Transverse colon (tissue), 4 donors: Measurements from ENCODE around the gene GPC5. TPM values are rescaled to one million over a fixed set of nuclear protein-coding genes. Genes with fewer than 3 reads are reported as not detected.
"Not testable (repeated sequence)": the region's sequence is repeated elsewhere in the genome, so short reads cannot be mapped to it uniquely, and the experiment has no call there.

Source experiments
- DNase-seq: peaks from one replicate; pipeline ENCODE4 v3.0.0-alpha.2; 2019
- H3K27ac ChIP-seq, 4 donors: fragments of 200-600 bp; sonication (generic); 2 replicates each; pipeline ENCODE4 v1.5.1; 2016 to 2018; ENCODE audit warnings: inconsistent platforms in 4 of 4
- H3K27me3 ChIP-seq: fragments of 200-600 bp; sonication (generic); 2 replicates; pipeline ENCODE4 v1.5.1; 2017; ENCODE audit warnings: inconsistent platforms
- H3K36me3 ChIP-seq, 4 donors: fragments of 200-600 bp; sonication (generic); 2 replicates each; pipeline ENCODE4 v1.5.1; 2017 to 2019; ENCODE audit warnings: inconsistent platforms in 4 of 4
- H3K4me1 ChIP-seq, 4 donors: fragments of 200-600 bp; sonication (generic); 2 replicates each; pipeline ENCODE4 v1.5.1; 2017 to 2020; ENCODE audit warnings: inconsistent platforms in 4 of 4
- H3K4me3 ChIP-seq, 4 donors: fragments of 200-600 bp; sonication (generic); 1 replicate in 1 of 4; 2 replicates in 3 of 4; pipeline versions ENCODE4 v1.5.1 to v1.6.1; 2017 to 2019; ENCODE audit warnings: inconsistent platforms in 4 of 4
- H3K9me3 ChIP-seq, 2 donors: fragments of 200-600 bp; sonication (generic); 2 replicates each; pipeline ENCODE4 v1.5.1; 2017 to 2019; ENCODE audit warnings: inconsistent platforms in 2 of 2
- CTCF ChIP-seq, 5 experiments: fragments of 200-600 bp in 3 of 5; fragments of 450-650 bp in 2 of 5; sonication (generic) in 3 of 5; IDR thresholded peaks; 1 replicate in 2 of 5; 2 replicates in 3 of 5; pipeline ENCODE4 v1.5.1; 2016 to 2017; ENCODE audit warnings: antibody characterized with exemption in 5 of 5, inconsistent platforms in 3 of 5, mild to moderate bottlenecking in 2 of 5, moderate library complexity in 1 of 5
- EP300 ChIP-seq: sonication (generic); formaldehyde crosslinking; IDR thresholded peaks from one replicate; pipeline ENCODE4 v1.6.1; 2017; ENCODE audit warnings: antibody characterized with exemption, low read depth
- POLR2A ChIP-seq: fragments of 450-650 bp; IDR thresholded peaks from one replicate; pipeline ENCODE4 v1.6.1; 2016; ENCODE audit warnings: antibody characterized with exemption, mild to moderate bottlenecking, moderate library complexity
- POLR2AphosphoS5 ChIP-seq, 3 donors: sonication (generic); formaldehyde crosslinking; IDR thresholded peaks; one replicate each; pipeline ENCODE4 v1.6.1; 2016; ENCODE audit warnings: antibody characterized with exemption in 3 of 3
- WGBS, 2 donors: methylation state at CpG; one replicate each; pipeline ENCODE4 v1.1.5; 2018; ENCODE audit warnings: low coverage in 1 of 2; 5-methylcytosine and 5-hydroxymethylcytosine counted together
- in situ Hi-C, 4 donors: fragments of 200-750 bp; cut with MboI; loops; one replicate each; pipeline versions ENCODE4 v1.15.0 to v1.15.1; 2017; ENCODE audit warnings: low sequenced_read_pairs in 3 of 4, low pct_ligation_motif_present in 1 of 4, low pct_unique_long_range_greater_than_20kb in 1 of 4
- intact Hi-C: fragments of 100-400 bp; cut with DNase I; formaldehyde crosslinking; loops from one replicate; pipeline ENCODE4 v1.15.1; 2023; ENCODE audit warnings: low total_unique reads
- total RNA-seq, 4 donors: library from RNA; depleted of rRNA; stranded (reverse); fragments of >200 nt; gene quantifications; one replicate each; pipeline ENCODE4 v1.1.0, GENCODE V29; 2016

GPC5 gene
- total RNA-seq, 4 donors from 2014 or later: 0.48 to 1.4 TPM; not detected in 2

- Histone ChIP-seq H3K4me1 (no peaks in the 10 kb centered on the region), H3K9me3 (no peaks in the 10 kb centered on the region), H3K4me3 (no peak overlapping the region), H3K27ac (no peak overlapping the region), H3K36me3 (no peaks in the 10 kb centered on the region), H3K27me3 (no peaks in the 10 kb centered on the region)
- intact Hi-C loops (no loop called here), in situ Hi-C loops (no loop called here)
- no peak for TF ChIP-seq POLR2A
- TF ChIP-seq CTCF (IDR thresholded peaks at IDR 0.05): no peak
- no peak for TF ChIP-seq EP300
- WGBS, 2 donors: 92 to 96% methylated on average over 2 of the region's 2 CpGs
- no peak for DNase-seq
Observed at GRCh38 chr13:91893040-91893439, 494.6 kb downstream of the GPC5 start.

- intact Hi-C loops: no loop called here
- no peaks in the 10 kb centered on the region for H3K4me1 ChIP-seq
- 12 to 16% methylated on average over 2 of the region's 2 CpGs for WGBS, 2 donors
- TF ChIP-seq POLR2AphosphoS5 (IDR thresholded peaks at IDR 0.05) (no peak), CTCF (IDR thresholded peaks at IDR 0.05) (no peak), POLR2A (no peak), EP300 (no peak)
- H3K9me3 ChIP-seq: no peaks in the 10 kb centered on the region
- H3K27me3 ChIP-seq: no peaks in the 10 kb centered on the region
- in situ Hi-C loops: no loop called here
- H3K27ac ChIP-seq: no peak overlapping the region
- DNase-seq: no peak
- H3K36me3 ChIP-seq: no peaks in the 10 kb centered on the region
- H3K4me3 ChIP-seq: no peak overlapping the region
Observed at GRCh38 chr13:91894316-91894715, 495.9 kb downstream of the GPC5 start.

GRCh38 chr13:91896547-91896946 is 498.1 kb downstream of the GPC5 start:
- in situ Hi-C loops (no loop called here), intact Hi-C loops (no loop called here)
- WGBS, 2 donors: 78 to 82% methylated on average over 4 to 5 of the region's 5 CpGs
- Histone ChIP-seq H3K9me3 (no peaks in the 10 kb centered on the region), H3K4me3 (no peak overlapping the region), H3K4me1 (no peaks in the 10 kb centered on the region), H3K36me3 (no peaks in the 10 kb centered on the region), H3K27ac (no peak overlapping the region), H3K27me3 (no peaks in the 10 kb centered on the region)
- DNase-seq: no peak
- TF ChIP-seq POLR2A (no peak), EP300 (no peak)

- intact Hi-C loops, H3K4me3 ChIP-seq, H3K4me1 ChIP-seq, H3K36me3 ChIP-seq, in situ Hi-C loops, H3K27me3 ChIP-seq, DNase-seq, H3K9me3 ChIP-seq, H3K27ac ChIP-seq: not testable (repeated sequence)
Observed at GRCh38 chr13:91898986-91899385, 500.6 kb downstream of the GPC5 start.

- Histone ChIP-seq H3K27me3 (no peaks in the 10 kb centered on the region), H3K36me3 (no peaks in the 10 kb centered on the region), H3K4me1 (no peaks in the 10 kb centered on the region), H3K27ac (no peak overlapping the region), H3K9me3 (no peaks in the 10 kb centered on the region), H3K4me3 (no peak overlapping the region)
- no peak for DNase-seq
- in situ Hi-C loops (no loop called here), intact Hi-C loops (no loop called here)
- TF ChIP-seq POLR2A (no peak), CTCF (IDR thresholded peaks at IDR 0.05) (no peak), EP300 (no peak), POLR2AphosphoS5 (IDR thresholded peaks at IDR 0.05) (no peak)
Observed at GRCh38 chr13:91902291-91902690, 503.9 kb downstream of the GPC5 start.
